Astrocyte (in vitro differentiated cells and primary cell): ENCODE data around the gene TMEM269. TPM values are rescaled to one million over a fixed set of nuclear protein-coding genes. Genes with fewer than 3 reads are reported as not detected.

Source experiments
- DNase-seq: peaks from one replicate; pipeline ENCODE4 v3.0.0-alpha.2; 2010; ENCODE audit warnings: low read depth
- FAIRE-seq: peaks from 2 replicates; lab custom pipeline; 2011; peaks lifted over from hg19 to GRCh38; lab: Jason Lieb, UNC
- H2AFZ ChIP-seq: 2 replicates; pipeline ENCODE4 v1.6.0; 2012; ENCODE audit warnings: low read depth, low read length, inconsistent platforms
- H3K27ac ChIP-seq: 2 replicates; pipeline ENCODE4 v1.5.1; 2011; ENCODE audit warnings: low read depth, low read length, inconsistent platforms
- H3K27me3 ChIP-seq: 2 replicates; pipeline ENCODE4 v1.6.0; 2011; ENCODE audit warnings: low read length, inconsistent platforms; ENCODE audit not compliant: insufficient read depth
- H3K36me3 ChIP-seq: 2 replicates; pipeline ENCODE4 v1.5.1; 2011; ENCODE audit warnings: low read length, inconsistent platforms; ENCODE audit not compliant: insufficient read depth
- H3K4me1 ChIP-seq: 2 replicates; pipeline ENCODE4 v1.5.1; 2011; ENCODE audit warnings: low read length, inconsistent platforms; ENCODE audit not compliant: insufficient read depth
- H3K4me2 ChIP-seq: 2 replicates; pipeline ENCODE4 v1.6.0; 2012; ENCODE audit warnings: low read length, inconsistent platforms
- H3K4me3 ChIP-seq: 2 replicates; pipeline ENCODE4 v1.5.1; 2011; ENCODE audit warnings: low read depth, mild to moderate bottlenecking, low read length, inconsistent platforms; ENCODE audit not compliant: insufficient read depth
- H3K79me2 ChIP-seq: 2 replicates; pipeline ENCODE4 v1.6.0; 2012; ENCODE audit warnings: mild to moderate bottlenecking, low read length, inconsistent platforms; ENCODE audit not compliant: insufficient read depth
- H3K9ac ChIP-seq: 2 replicates; pipeline ENCODE4 v1.6.0; 2012; ENCODE audit warnings: mild to moderate bottlenecking, low read length, inconsistent platforms
- H3K9me3 ChIP-seq: 2 replicates; pipeline ENCODE4 v1.5.1; 2012; ENCODE audit warnings: low read depth, mild to moderate bottlenecking, low read length, inconsistent platforms; ENCODE audit not compliant: insufficient read depth
- H4K20me1 ChIP-seq: 2 replicates; pipeline ENCODE4 v1.6.0; 2012; ENCODE audit warnings: low read length, inconsistent platforms; ENCODE audit not compliant: insufficient read depth
- H3K27ac Mint-ChIP-seq: one replicate; pipeline ENCODE4 v1.8.0; 2021; ENCODE audit warnings: mild to moderate bottlenecking, mixed read lengths; ENCODE audit not compliant: unreplicated experiment
- H3K27me3 Mint-ChIP-seq: one replicate; pipeline ENCODE4 v1.8.0; 2021; ENCODE audit warnings: low read depth, mixed read lengths; ENCODE audit not compliant: unreplicated experiment
- H3K36me3 Mint-ChIP-seq: one replicate; pipeline ENCODE4 v1.8.0; 2021; ENCODE audit warnings: low read depth, mixed read lengths; ENCODE audit not compliant: unreplicated experiment
- H3K4me1 Mint-ChIP-seq: one replicate; pipeline ENCODE4 v1.8.0; 2021; ENCODE audit warnings: low read depth, mixed read lengths; ENCODE audit not compliant: unreplicated experiment
- H3K4me3 Mint-ChIP-seq: one replicate; pipeline ENCODE4 v1.8.0; 2021; ENCODE audit warnings: mild to moderate bottlenecking, moderate library complexity, mixed read lengths; ENCODE audit not compliant: unreplicated experiment
- H3K9me3 Mint-ChIP-seq: one replicate; pipeline ENCODE4 v1.8.0; 2021; ENCODE audit warnings: mild to moderate bottlenecking, mixed read lengths; ENCODE audit not compliant: unreplicated experiment
- EZH2 ChIP-seq: IDR thresholded peaks from 2 replicates; pipeline ENCODE4 v1.6.1; 2012; ENCODE audit warnings: mild to moderate bottlenecking, low read length, inconsistent platforms; ENCODE audit not compliant: insufficient read depth
- total RNA-seq: library from RNA; stranded (reverse); gene quantifications from 2 replicates; pipeline ENCODE4 v1.2.1, GENCODE V29; 2021
- TF ChIP-seq, protein P1 (sequence below): IDR thresholded peaks from 2 replicates; pipeline ENCODE4 v1.5.1; 2011; ENCODE audit warnings: low read depth, mild to moderate bottlenecking, inconsistent platforms, low read length, moderate library complexity; ENCODE audit not compliant: insufficient read depth

The TMEM269 gene
- total RNA-seq, 1 donor from 2014 or later: 0.09 TPM

DNA sequence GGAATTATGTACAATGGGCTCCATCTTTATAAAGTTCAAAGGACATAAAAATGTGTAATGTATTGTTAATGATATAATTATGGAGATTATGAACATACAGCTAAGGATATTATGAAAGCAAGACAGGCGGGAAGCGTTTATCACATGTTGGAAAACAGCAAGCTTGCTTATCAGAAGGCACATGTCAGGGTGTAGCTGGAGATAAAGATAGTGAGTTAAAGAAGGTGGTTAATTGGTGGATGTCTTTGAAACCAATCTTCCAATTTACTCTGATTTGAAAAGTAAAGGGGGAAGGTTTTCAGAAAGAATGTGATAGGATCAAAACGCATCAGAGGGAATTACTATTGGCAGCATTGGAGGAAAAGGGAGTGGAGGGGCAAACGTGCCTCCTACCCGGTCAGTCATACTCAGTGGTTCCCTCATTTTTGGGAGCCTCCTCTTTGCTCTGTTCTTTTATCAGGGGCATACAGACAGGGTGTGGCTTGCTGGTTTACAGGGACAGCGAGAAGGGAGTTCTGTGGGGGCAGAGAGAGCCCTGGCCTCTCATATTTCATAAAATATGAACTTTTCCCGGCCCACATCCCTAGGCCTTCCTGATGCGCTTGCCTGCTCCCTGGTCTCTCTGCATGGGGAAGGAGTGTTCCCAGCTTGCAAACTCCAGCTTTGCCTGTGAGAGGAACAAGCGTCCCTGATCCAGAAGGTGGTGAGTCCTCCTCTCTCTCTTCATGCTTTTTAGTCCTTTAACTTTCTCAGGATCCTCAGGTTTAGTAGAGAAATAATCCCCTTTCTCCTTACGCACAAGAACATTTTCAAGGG is 40.5 kb downstream of the TMEM269 start:
- Mint-ChIP-seq H3K9me3 (no peaks in the 10 kb centered on the region), H3K27me3 (no peaks in the 10 kb centered on the region), H3K4me3 (no peak overlapping the region), H3K27ac (no peak overlapping the region), H3K4me1 (peaks cover 5% of the 10 kb centered on the region), H3K36me3 (peaks cover 6% of the 10 kb centered on the region)
- H3K9me3 ChIP-seq: no peaks in the 10 kb centered on the region
- H3K4me3 ChIP-seq: no peak overlapping the region
- FAIRE-seq (no peak), DNase-seq (no peak)
- peaks cover 4% of the 10 kb centered on the region for H3K36me3 ChIP-seq
- H3K9ac ChIP-seq: no peak overlapping the region
- no peak overlapping the region for H3K4me2 ChIP-seq
- no peaks in the 10 kb centered on the region for H3K27me3 ChIP-seq
- H2AFZ ChIP-seq: no peak overlapping the region
- H4K20me1 ChIP-seq: no peaks in the 10 kb centered on the region
- no peaks in the 10 kb centered on the region for H3K4me1 ChIP-seq
- no peak for TF ChIP-seq EZH2
- TF ChIP-seq, protein P1, sequence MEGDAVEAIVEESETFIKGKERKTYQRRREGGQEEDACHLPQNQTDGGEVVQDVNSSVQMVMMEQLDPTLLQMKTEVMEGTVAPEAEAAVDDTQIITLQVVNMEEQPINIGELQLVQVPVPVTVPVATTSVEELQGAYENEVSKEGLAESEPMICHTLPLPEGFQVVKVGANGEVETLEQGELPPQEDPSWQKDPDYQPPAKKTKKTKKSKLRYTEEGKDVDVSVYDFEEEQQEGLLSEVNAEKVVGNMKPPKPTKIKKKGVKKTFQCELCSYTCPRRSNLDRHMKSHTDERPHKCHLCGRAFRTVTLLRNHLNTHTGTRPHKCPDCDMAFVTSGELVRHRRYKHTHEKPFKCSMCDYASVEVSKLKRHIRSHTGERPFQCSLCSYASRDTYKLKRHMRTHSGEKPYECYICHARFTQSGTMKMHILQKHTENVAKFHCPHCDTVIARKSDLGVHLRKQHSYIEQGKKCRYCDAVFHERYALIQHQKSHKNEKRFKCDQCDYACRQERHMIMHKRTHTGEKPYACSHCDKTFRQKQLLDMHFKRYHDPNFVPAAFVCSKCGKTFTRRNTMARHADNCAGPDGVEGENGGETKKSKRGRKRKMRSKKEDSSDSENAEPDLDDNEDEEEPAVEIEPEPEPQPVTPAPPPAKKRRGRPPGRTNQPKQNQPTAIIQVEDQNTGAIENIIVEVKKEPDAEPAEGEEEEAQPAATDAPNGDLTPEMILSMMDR: no peak
- no peaks in the 10 kb centered on the region for H3K79me2 ChIP-seq
- H3K27ac ChIP-seq: no peak overlapping the region

DNA sequence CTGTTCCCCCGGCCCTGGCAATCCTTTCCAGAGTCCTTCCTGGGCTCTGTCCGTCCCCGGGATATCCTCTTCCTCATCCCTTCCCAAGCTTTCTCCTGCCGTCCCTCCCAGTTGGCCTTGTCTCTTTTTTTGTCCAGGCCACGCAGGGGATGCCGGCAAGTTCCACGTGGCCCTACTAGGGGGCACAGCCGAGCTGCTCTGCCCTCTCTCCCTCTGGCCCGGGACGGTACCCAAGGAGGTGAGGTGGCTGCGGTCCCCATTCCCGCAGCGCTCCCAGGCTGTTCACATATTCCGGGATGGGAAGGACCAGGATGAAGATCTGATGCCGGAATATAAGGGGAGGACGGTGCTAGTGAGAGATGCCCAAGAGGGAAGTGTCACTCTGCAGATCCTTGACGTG is 45.8 kb downstream of the TMEM269 start:
- no peaks in the 10 kb centered on the region for H4K20me1 ChIP-seq
- H3K36me3 ChIP-seq: peaks cover 4% of the 10 kb centered on the region
- no peak overlapping the region for H2AFZ ChIP-seq
- no peak overlapping the region for H3K27ac Mint-ChIP-seq
- no peak overlapping the region for H3K4me3 ChIP-seq
- H3K4me1 ChIP-seq: no peaks in the 10 kb centered on the region
- no peaks in the 10 kb centered on the region for H3K79me2 ChIP-seq
- FAIRE-seq (no peak), DNase-seq (no peak)
- peaks cover 14% of the 10 kb centered on the region for H3K36me3 Mint-ChIP-seq
- H3K9me3 Mint-ChIP-seq: no peaks in the 10 kb centered on the region
- no peak overlapping the region for H3K4me3 Mint-ChIP-seq
- no peaks in the 10 kb centered on the region for H3K4me1 Mint-ChIP-seq
- H3K9me3 ChIP-seq: no peaks in the 10 kb centered on the region
- no peaks in the 10 kb centered on the region for H3K27me3 ChIP-seq
- H3K9ac ChIP-seq: no peak overlapping the region
- H3K4me2 ChIP-seq: no peak overlapping the region
- TF ChIP-seq, protein P1: no peak
- no peak for TF ChIP-seq EZH2
- peaks cover 4% of the 10 kb centered on the region for H3K27me3 Mint-ChIP-seq
- H3K27ac ChIP-seq: no peak overlapping the region

DNA sequence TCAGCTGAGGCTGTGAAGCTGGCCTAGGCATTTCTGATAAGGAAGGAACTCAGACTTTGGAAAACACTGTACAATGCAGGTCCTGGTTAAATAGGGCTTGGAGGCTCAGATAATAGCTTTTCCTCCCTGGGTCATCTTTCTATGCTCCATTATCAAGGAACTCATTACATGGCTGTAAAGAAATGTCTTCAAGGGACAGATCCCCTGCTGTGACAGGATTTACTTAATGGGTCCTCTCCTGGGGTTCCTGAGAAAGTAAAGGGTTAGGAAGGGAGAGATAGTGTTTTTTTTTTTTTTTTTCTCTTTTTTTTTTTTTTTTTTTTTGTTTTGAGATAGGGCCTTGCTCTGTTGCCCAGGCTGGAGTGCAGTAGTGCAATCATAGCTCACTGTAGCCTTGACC is 46.5 kb downstream of the TMEM269 start:
- H3K27ac ChIP-seq: no peak overlapping the region
- H3K36me3 ChIP-seq: peaks cover 4% of the 10 kb centered on the region
- H2AFZ ChIP-seq: no peak overlapping the region
- Mint-ChIP-seq H3K4me1 (no peaks in the 10 kb centered on the region), H3K27me3 (peaks cover 6% of the 10 kb centered on the region), H3K27ac (no peak overlapping the region), H3K9me3 (no peaks in the 10 kb centered on the region), H3K4me3 (no peak overlapping the region), H3K36me3 (peaks cover 18% of the 10 kb centered on the region)
- no peaks in the 10 kb centered on the region for H4K20me1 ChIP-seq
- no peak for DNase-seq
- no peak for FAIRE-seq
- no peak for TF ChIP-seq EZH2
- TF ChIP-seq, protein P1: no peak
- H3K9me3 ChIP-seq: no peaks in the 10 kb centered on the region
- no peak overlapping the region for H3K4me3 ChIP-seq
- H3K27me3 ChIP-seq: no peaks in the 10 kb centered on the region
- H3K4me1 ChIP-seq: no peaks in the 10 kb centered on the region
- H3K79me2 ChIP-seq: no peaks in the 10 kb centered on the region
- no peak overlapping the region for H3K9ac ChIP-seq
- H3K4me2 ChIP-seq: no peak overlapping the region
